HepG2 (cell line): Measurements from ENCODE around the gene IRF4. TPM values are rescaled to one million over a fixed set of nuclear protein-coding genes. Genes with fewer than 3 reads are reported as not detected.

ENCODE experiments used
- ATAC-seq: fragments of 200-7000 bp; cut with Tn5 transposase; 3 replicates; pipeline ENCODE4 v1.9.1; 2020; ENCODE audit warnings: mild to moderate bottlenecking, moderate library complexity
- BruUV-seq: library from RNA; stranded (reverse); fragments of 400-500 nt; replicated peaks from 2 replicates; lab custom pipeline; 2021; lab: Mats Ljungman, UMichigan
- CTCF ChIA-PET: fragments of 300-600 bp; formaldehyde crosslinking; extraction: SDS; loops from one replicate; lab custom pipeline; 2021; ENCODE audit warnings: low total read pairs, inconsistent platforms, low intra/inter-chr PET ratio; lab: Yijun Ruan, JAX
- POLR2A ChIA-PET: fragments of 350-600 bp; sonication (Branson Sonifier 250); formaldehyde crosslinking; loops from one replicate; lab custom pipeline; 2020; ENCODE audit warnings: antibody characterized with exemption, inconsistent platforms; lab: Yijun Ruan, JAX
- DNase-seq: peaks from one replicate; pipeline ENCODE4 v3.0.0-alpha.2; 2015; ENCODE audit warnings: low spot score
- FAIRE-seq: peaks from 3 replicates; lab custom pipeline; 2011; peaks lifted over from hg19 to GRCh38; lab: Jason Lieb, UNC
- H2AFZ ChIP-seq: one replicate; pipeline ENCODE4 v1.6.1; 2011; ENCODE audit warnings: low read length, inconsistent platforms
- H3K27ac ChIP-seq: fragments of 300-600 bp; 3 replicates; pipeline ENCODE4 v1.8.0; 2011; ENCODE audit warnings: mixed run types, mild to moderate bottlenecking, mixed read lengths, low read length, inconsistent platforms; ENCODE audit not compliant: insufficient read depth; ENCODE audit errors: extremely low read length
- H3K27me3 ChIP-seq, 2 experiments: fragments of 200-600 bp in 1 of 2; 2 replicates in 1 of 2; 3 replicates in 1 of 2; pipeline versions ENCODE4 v1.6.0 to v1.8.0; 2011; ENCODE audit warnings: low read length in 2 of 2, mild to moderate bottlenecking in 2 of 2, moderate library complexity in 2 of 2, inconsistent platforms in 1 of 2; ENCODE audit not compliant: insufficient read depth in 2 of 2, control insufficient read depth in 1 of 2
- H3K36me3 ChIP-seq, 2 experiments: fragments of 200-600 bp in 1 of 2; replicated peaks in 1 of 2; 2 replicates in 1 of 2; 3 replicates in 1 of 2; pipeline versions ENCODE4 v1.5.1 to v1.8.0; 2011; ENCODE audit warnings: low read length in 2 of 2, inconsistent platforms in 1 of 2; ENCODE audit not compliant: insufficient read depth in 2 of 2, control insufficient read depth in 1 of 2
- H3K4me1 ChIP-seq: 2 replicates; pipeline ENCODE4 v1.5.1; 2012; ENCODE audit warnings: low read length, inconsistent platforms; ENCODE audit not compliant: insufficient read depth
- H3K4me2 ChIP-seq: 2 replicates; pipeline ENCODE4 v1.6.0; 2011; ENCODE audit warnings: low read depth, low read length, inconsistent platforms
- H3K4me3 ChIP-seq, 3 experiments: fragments of 200-600 bp in 1 of 3; sonication (generic), shearing (Covaris generic) in 1 of 3; replicated peaks in 1 of 3; 2 replicates each; pipeline ENCODE4 v1.5.1; 2011 to 2016; ENCODE audit warnings: low read length in 3 of 3, inconsistent platforms in 2 of 3, low read depth in 2 of 3, mild to moderate bottlenecking in 2 of 3, control low read depth in 1 of 3, mixed read lengths in 1 of 3; ENCODE audit not compliant: insufficient read depth in 1 of 3
- H3K79me2 ChIP-seq: one replicate; pipeline ENCODE4 v1.6.1; 2011; ENCODE audit warnings: low read length, inconsistent platforms; ENCODE audit not compliant: insufficient read depth
- H3K9ac ChIP-seq: 2 replicates; pipeline ENCODE4 v1.6.0; 2011; ENCODE audit warnings: mild to moderate bottlenecking, low read depth, low read length, inconsistent platforms; ENCODE audit not compliant: insufficient read depth
- H3K9me3 ChIP-seq: 2 replicates; pipeline ENCODE4 v1.5.1; 2012; ENCODE audit warnings: mild to moderate bottlenecking, low read length
- H4K20me1 ChIP-seq: 2 replicates; pipeline ENCODE4 v1.6.0; 2011; ENCODE audit warnings: inconsistent platforms, mild to moderate bottlenecking, low read length, moderate library complexity; ENCODE audit not compliant: insufficient read depth
- AGO2 ChIP-seq: fragments of 200-400 bp; formaldehyde crosslinking; optimal IDR thresholded peaks from 2 replicates; pipeline ENCODE3; 2017; ENCODE audit warnings: mild to moderate bottlenecking, low read depth, low read length, moderate library complexity
- HNRNPLL ChIP-seq: fragments of 200-400 bp; formaldehyde crosslinking; IDR thresholded peaks from 2 replicates; pipeline ENCODE4 v1.6.1; 2017; ENCODE audit warnings: mild to moderate bottlenecking, low read depth, low read length; ENCODE audit not compliant: poor library complexity, severe bottlenecking
- MTA1 ChIP-seq: sonication (generic); formaldehyde crosslinking; IDR thresholded peaks from 2 replicates; pipeline ENCODE4 v1.4.0; 2020; ENCODE audit warnings: missing genetic modification reagents, mild to moderate bottlenecking, borderline replicate concordance
- NCOA2 ChIP-seq: sonication (generic); formaldehyde crosslinking; IDR thresholded peaks from 2 replicates; pipeline ENCODE4 v1.8.0; 2022; ENCODE audit warnings: inconsistent platforms
- NFKB2 ChIP-seq: sonication (generic); formaldehyde crosslinking; IDR thresholded peaks from 2 replicates; pipeline ENCODE4 v1.4.0; 2020; ENCODE audit warnings: missing genetic modification reagents, borderline replicate concordance
- ONECUT2 ChIP-seq: sonication (generic); formaldehyde crosslinking; IDR thresholded peaks from 2 replicates; pipeline ENCODE4 v1.4.0; 2020; ENCODE audit warnings: missing genetic modification reagents
- ZFY ChIP-seq: sonication (generic); formaldehyde crosslinking; IDR thresholded peaks from 2 replicates; pipeline ENCODE4 v1.4.0; 2020; ENCODE audit warnings: missing genetic modification reagents
- ZNF574 ChIP-seq: sonication (generic); formaldehyde crosslinking; IDR thresholded peaks from 2 replicates; pipeline ENCODE4 v1.4.0; 2020; ENCODE audit warnings: missing genetic modification reagents
- ZNF773 ChIP-seq: sonication (generic); formaldehyde crosslinking; IDR thresholded peaks from 2 replicates; pipeline ENCODE4 v1.4.0; 2020; ENCODE audit warnings: missing genetic modification reagents, borderline replicate concordance
- WGBS: methylation state at CpG from one replicate; pipeline ENCODE4 v1.1.6; 2017; ENCODE audit warnings: low lambda C conversion rate; 5-methylcytosine and 5-hydroxymethylcytosine counted together
- in situ Hi-C: cut with HindIII; loops from 2 replicates; pipeline ENCODE4 v1.10.0; 2017; ENCODE audit warnings: low pct_unique_long_range_greater_than_20kb; ENCODE audit not compliant: extremely low pct_ligation_motif_present
- intact Hi-C: fragments of 100-400 bp; cut with micrococcal nuclease; formaldehyde crosslinking; loops from one replicate; pipeline ENCODE4 v1.10.0; 2022; ENCODE audit not compliant: unreplicated experiment
- polyA plus RNA-seq, 8 experiments: library from polyadenylated mRNA; depleted of rRNA in 3 of 8; stranded (reverse) in 7 of 8; unstranded in 1 of 8; fragments of >200 nt; fragmentation: Illumina TruSeq in 4 of 8; extraction: Trizol in 4 of 8; gene quantifications; 2 replicates each; pipeline versions ENCODE4 v1.2.1 to v1.2.3, GENCODE V29; 2011 to 2016; ENCODE audit warnings: low read depth in 4 of 8, missing spikeins in 1 of 8, mixed read lengths in 1 of 8; ENCODE audit not compliant: insufficient read depth in 1 of 8
- total RNA-seq, 5 experiments: library from RNA; depleted of rRNA; stranded (reverse); fragments of >200 nt; fragmentation: Illumina TruSeq; extraction: Trizol; gene quantifications; 2 replicates each; pipeline ENCODE4 v1.2.3, GENCODE V29; 2016; ENCODE audit warnings: low read depth in 1 of 5

IRF4 gene
- total and polyA plus RNA-seq, 2 of the 13 experiments (the other 11 are each of a cell fraction or from before 2014, with no cell fraction given), result 0.07 to 0.09 TPM

GRCh38 chr6:352474-352873 is 39.1 kb upstream of the IRF4 start:
- Histone ChIP-seq H2AFZ (no peak overlapping the region), H3K4me2 (no peak overlapping the region), H4K20me1 (no peaks in the 10 kb centered on the region), H3K36me3 (peaks cover 0 to 1% of the 10 kb centered on the region in 2 experiments; a peak in 2 of 5 replicates), H3K4me1 (no peaks in the 10 kb centered on the region), H3K79me2 (no peaks in the 10 kb centered on the region), H3K27me3 (peaks cover 0 to 4% of the 10 kb centered on the region in 2 experiments; a peak in 2 of 5 replicates), H3K4me3 (no peak overlapping the region), H3K27ac (no peak overlapping the region), H3K9me3 (no peaks in the 10 kb centered on the region), H3K9ac (no peak overlapping the region)
- 0 out of 2 replicates have a peak, but pooled peaks have one; percentile 51 for TF ChIP-seq ZNF773 (CRISPR knock-in tag)
- peak; percentile 15; the same call in 1 of the 2 replicates for TF ChIP-seq ZFY
- TF ChIP-seq MTA1, result peak; percentile 23; the same call in 1 of the 2 replicates
- 0 out of 2 replicates have a peak, but pooled peaks have one; percentile 26 for TF ChIP-seq ZNF574 (CRISPR knock-in tag)
- TF ChIP-seq NCOA2, result no peak
- TF ChIP-seq AGO2, result peak; percentile 48
- TF ChIP-seq NFKB2 (CRISPR knock-in tag), result 0 out of 2 replicates have a peak, but pooled peaks have one; percentile 27
- peak; percentile 20 for TF ChIP-seq HNRNPLL
- TF ChIP-seq ONECUT2 (CRISPR knock-in tag), result no peak
- intact Hi-C loops, result no loop called here
- CTCF ChIA-PET, result no interaction called here
- no peak for ATAC-seq
- no peak for DNase-seq
- in situ Hi-C loops, result no loop called here
- 66% methylated on average over 5 of the region's 5 CpGs for WGBS
- no TSS peak for BruUV-seq
- FAIRE-seq, result no peak
- POLR2A ChIA-PET, result no interaction called here
